ENCODE measurements around the gene UBN1. TPM values are rescaled to one million over a fixed set of nuclear protein-coding genes. Genes with fewer than 3 reads are reported as not detected.

The UBN1 gene
- total and polyA plus RNA-seq, 4 donors, result 7.3 to 19.7 (median 14.2) TPM

- no peak overlapping the region for H3K9ac ChIP-seq (ENCODE audit: low read depth in 1 of 2, low read length in 2 of 2)
- no peaks in the 10 kb centered on the region for H3K36me3 ChIP-seq (ENCODE audit: control insufficient read depth in 4 of 4, insufficient read depth in 3 of 4, low read depth in 1 of 4, low read length in 3 of 4)
- H3K27ac ChIP-seq (ENCODE audit: low read depth in 1 of 2, low read length in 2 of 2), result no peak overlapping the region
- peaks cover 4 to 33% (median 18%) of the 10 kb centered on the region in 4 donors for H3K4me1 ChIP-seq (ENCODE audit: control insufficient read depth in 4 of 4, insufficient read depth in 4 of 4, low read length in 3 of 4)
- no peak overlapping the region for H3K4me3 ChIP-seq (ENCODE audit: low read depth in 1 of 3, low read length in 3 of 3)
- H3K27me3 ChIP-seq (ENCODE audit: control insufficient read depth in 4 of 4, insufficient read depth in 4 of 4, low read length in 3 of 4), result no peaks in the 10 kb centered on the region
- no peak for TF ChIP-seq FOXA1 (IDR thresholded peaks at IDR 0.05)
- DNase-seq (ENCODE audit: low spot score), result no peak
- 94% methylated on average over 15 of the region's 15 CpGs for WGBS
- H3K9me3 ChIP-seq (ENCODE audit: control insufficient read depth in 4 of 4, low read length in 3 of 4), result no peaks in the 10 kb centered on the region
Measured at GRCh38 chr16:4913774-4914525, 66.7 kb downstream of the UBN1 start.

- H3K9ac ChIP-seq (ENCODE audit: low read depth in 1 of 2, low read length in 2 of 2), result no peak overlapping the region
- no peaks in the 10 kb centered on the region for H3K9me3 ChIP-seq (ENCODE audit: control insufficient read depth in 4 of 4, low read length in 3 of 4)
- H3K27me3 ChIP-seq (ENCODE audit: control insufficient read depth in 4 of 4, insufficient read depth in 4 of 4, low read length in 3 of 4), result no peaks in the 10 kb centered on the region
- TF ChIP-seq NR2F2 (IDR thresholded peaks at IDR 0.05) (no peak), ZBTB33 (IDR thresholded peaks at IDR 0.05) (no peak), HNF4G (IDR thresholded peaks at IDR 0.05) (no peak)
- WGBS, result 93% methylated on average over 7 of the region's 7 CpGs
- no peak overlapping the region for H3K27ac ChIP-seq (ENCODE audit: low read depth in 1 of 2, low read length in 2 of 2)
- no peaks in the 10 kb centered on the region for H3K36me3 ChIP-seq (ENCODE audit: control insufficient read depth in 4 of 4, insufficient read depth in 3 of 4, low read depth in 1 of 4, low read length in 3 of 4)
- DNase-seq (ENCODE audit: low spot score), result no peak
- peaks cover 4 to 32% (median 17%) of the 10 kb centered on the region in 4 donors for H3K4me1 ChIP-seq (ENCODE audit: control insufficient read depth in 4 of 4, insufficient read depth in 4 of 4, low read length in 3 of 4)
- H3K4me3 ChIP-seq (ENCODE audit: low read depth in 1 of 3, low read length in 3 of 3), result no peak overlapping the region
Measured at GRCh38 chr16:4914528-4915225, 67.4 kb downstream of the UBN1 start.

- TF ChIP-seq JUND (IDR thresholded peaks at IDR 0.05) (no peak), GABPA (IDR thresholded peaks at IDR 0.05 in 1 of 2, conservative IDR thresholded peaks at IDR 0.05 in 1 of 2) (no peak), YY1 (IDR thresholded peaks at IDR 0.05) (no peak), RXRA (IDR thresholded peaks at IDR 0.05) (no peak), EGR1 (IDR thresholded peaks at IDR 0.05; ENCODE audit: low read depth in 2 of 2) (no peak), TAF1 (conservative IDR thresholded peaks at IDR 0.05) (no peak), ZBTB33 (IDR thresholded peaks at IDR 0.05) (no peak), MAX (IDR thresholded peaks at IDR 0.05) (no peak), HNF4G (IDR thresholded peaks at IDR 0.05) (no peak), REST (IDR thresholded peaks at IDR 0.05) (no peak), RAD21 (IDR thresholded peaks at IDR 0.05) (no peak), CTCF (IDR thresholded peaks at IDR 0.05; ENCODE audit: low read depth, low read length, missing input control) (no peak), HNF4A (conservative IDR thresholded peaks at IDR 0.05) (no peak), SP1 (IDR thresholded peaks at IDR 0.05) (no peak), FOXA2 (IDR thresholded peaks at IDR 0.05) (no peak)
- no peaks in the 10 kb centered on the region for H3K27me3 ChIP-seq (ENCODE audit: control insufficient read depth in 4 of 4, insufficient read depth in 4 of 4, low read length in 3 of 4)
- no peak overlapping the region for H3K27ac ChIP-seq (ENCODE audit: low read depth in 1 of 2, low read length in 2 of 2)
- no peak for DNase-seq (ENCODE audit: low spot score)
- H3K36me3 ChIP-seq (ENCODE audit: control insufficient read depth in 4 of 4, insufficient read depth in 3 of 4, low read depth in 1 of 4, low read length in 3 of 4), result no peaks in the 10 kb centered on the region
- no peaks in the 10 kb centered on the region for H3K9me3 ChIP-seq (ENCODE audit: control insufficient read depth in 4 of 4, low read length in 3 of 4)
- H3K9ac ChIP-seq (ENCODE audit: low read depth in 1 of 2, low read length in 2 of 2), result no peak overlapping the region
- H3K4me1 ChIP-seq (ENCODE audit: control insufficient read depth in 4 of 4, insufficient read depth in 4 of 4, low read length in 3 of 4), result peaks cover 4 to 28% (median 16%) of the 10 kb centered on the region in 4 donors
- no peak overlapping the region for H3K4me3 ChIP-seq (ENCODE audit: low read depth in 1 of 3, low read length in 3 of 3)
- WGBS, result 88% methylated on average over 11 of the region's 11 CpGs
Measured at GRCh38 chr16:4915226-4915761, 68.0 kb downstream of the UBN1 start.

Measured in liver (tissue), 9 donors.